Fibroblast of skin of abdomen (primary cell): Measurements from ENCODE around the gene ING3.

Source experiments
- DNase-seq: peaks from one replicate; pipeline ENCODE4 v3.0.0-alpha.2; 2013

The ING3 gene

DNA sequence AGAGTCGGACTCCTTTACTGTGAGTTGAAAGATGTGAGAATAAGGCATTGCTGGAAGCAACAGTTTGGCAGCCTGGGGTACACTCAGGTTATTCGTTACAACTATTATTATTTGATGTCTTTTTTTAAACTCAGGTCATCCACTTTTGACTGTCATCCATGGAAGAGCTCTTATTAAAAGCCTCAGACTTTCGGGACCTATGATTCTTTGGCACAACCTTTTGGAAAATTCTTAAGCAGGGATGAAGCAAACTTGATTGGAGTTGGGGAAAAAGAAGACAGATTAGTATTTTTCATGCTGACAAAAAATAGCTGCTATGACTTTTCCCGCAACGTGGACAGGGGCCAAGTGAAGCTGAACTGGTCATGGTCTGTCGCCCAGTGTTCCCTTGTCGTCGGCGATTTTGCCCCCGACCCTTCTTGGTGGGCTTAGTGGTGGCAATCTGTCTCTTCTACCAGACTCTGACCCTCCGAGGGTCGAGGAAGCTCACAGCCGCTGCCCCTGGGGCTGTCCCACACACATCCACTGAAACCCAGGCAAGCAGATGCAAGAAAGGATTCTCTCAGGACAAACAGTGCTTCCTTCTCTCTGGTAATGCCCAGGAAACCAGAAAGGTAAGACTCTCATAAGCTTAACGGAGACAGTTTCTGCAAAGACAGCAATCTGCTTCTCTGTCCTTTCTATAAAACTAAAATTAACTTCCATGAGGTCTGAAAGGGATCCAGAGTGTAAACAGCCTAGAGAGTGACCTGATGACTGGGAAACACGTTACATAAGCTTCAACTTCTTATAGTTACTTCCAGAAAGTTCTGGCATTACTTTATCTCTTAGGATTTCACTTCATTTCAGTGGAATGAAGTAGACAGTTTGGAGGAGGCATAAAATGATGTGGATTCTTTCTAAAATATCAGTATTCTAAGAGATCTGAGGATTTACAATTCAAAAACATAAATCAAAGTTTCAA is 39.0 kb downstream of the ING3 start:
- DNase-seq: no peak

- DNase-seq: no peak
Measured at GRCh38 chr7:120990468-120991118, 40.0 kb downstream of the ING3 start.

DNA sequence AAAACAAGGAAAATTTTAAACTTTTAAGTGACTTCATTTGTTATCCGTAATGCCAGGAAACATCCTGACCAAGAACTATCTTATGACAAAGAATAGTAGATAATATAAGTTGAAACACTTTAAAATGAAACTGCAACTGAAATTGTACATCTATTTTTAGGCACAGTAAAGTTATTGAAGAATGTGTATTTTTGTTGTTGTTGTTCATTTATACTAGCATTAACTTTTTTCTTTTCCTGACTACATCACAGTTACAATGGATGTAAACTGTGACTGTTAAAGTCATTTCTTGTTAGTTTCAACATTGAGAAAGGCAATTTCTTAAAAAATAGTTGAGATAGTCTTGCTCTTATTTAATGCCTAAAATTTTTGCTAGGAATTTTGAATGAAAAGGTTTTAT is 40.6 kb downstream of the ING3 start:
- no peak for DNase-seq

GRCh38 chr7:120991581-120991980 is 41.0 kb downstream of the ING3 start:
- DNase-seq: peak; percentile 86

GRCh38 chr7:120992272-120992964 is 41.8 kb downstream of the ING3 start:
- DNase-seq: no peak

- peak; percentile 50 for DNase-seq
Measured at GRCh38 chr7:120992965-120993494, 42.5 kb downstream of the ING3 start.

DNA sequence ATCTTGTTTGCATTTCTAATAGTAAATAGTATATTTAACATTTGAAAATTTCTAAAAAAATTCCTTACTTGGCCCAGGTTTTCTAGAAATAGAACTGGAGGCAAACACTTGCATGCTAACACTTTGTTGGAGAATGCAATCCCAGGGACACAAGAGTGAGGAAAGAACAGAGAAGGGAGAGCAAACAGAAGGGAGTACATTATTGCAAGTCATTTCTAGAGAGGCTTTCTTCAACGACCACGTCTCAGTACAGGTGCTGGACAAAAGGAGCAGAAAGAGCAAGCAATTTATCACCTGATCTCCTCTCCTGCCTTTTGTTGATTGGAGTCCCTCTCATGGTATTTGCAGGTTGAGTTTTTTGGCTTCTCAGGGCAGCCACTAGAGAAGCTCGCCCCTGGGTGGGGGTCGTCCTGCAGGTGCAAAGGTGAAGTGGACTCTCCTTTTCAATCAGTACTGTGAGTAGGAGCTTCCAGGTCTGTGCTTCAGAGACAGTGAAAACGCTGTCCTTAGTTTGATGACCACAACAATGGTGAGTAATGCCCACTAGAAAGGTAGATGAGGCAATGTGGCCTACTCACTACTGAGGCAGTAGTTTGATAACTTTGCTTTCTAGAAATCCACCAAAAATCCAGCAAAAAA is 43.1 kb downstream of the ING3 start:
- DNase-seq: peak; percentile 39

GRCh38 chr7:120994512-120995410 is 44.2 kb downstream of the ING3 start:
- DNase-seq: no peak

- DNase-seq: no peak
Measured at GRCh38 chr7:120995654-120996053, 45.1 kb downstream of the ING3 start.

- DNase-seq: peak; percentile 95
Measured at GRCh38 chr7:120996333-120996987, 45.9 kb downstream of the ING3 start.

- DNase-seq: no peak
Measured at GRCh38 chr7:120996988-120997345, 46.4 kb downstream of the ING3 start.

DNA sequence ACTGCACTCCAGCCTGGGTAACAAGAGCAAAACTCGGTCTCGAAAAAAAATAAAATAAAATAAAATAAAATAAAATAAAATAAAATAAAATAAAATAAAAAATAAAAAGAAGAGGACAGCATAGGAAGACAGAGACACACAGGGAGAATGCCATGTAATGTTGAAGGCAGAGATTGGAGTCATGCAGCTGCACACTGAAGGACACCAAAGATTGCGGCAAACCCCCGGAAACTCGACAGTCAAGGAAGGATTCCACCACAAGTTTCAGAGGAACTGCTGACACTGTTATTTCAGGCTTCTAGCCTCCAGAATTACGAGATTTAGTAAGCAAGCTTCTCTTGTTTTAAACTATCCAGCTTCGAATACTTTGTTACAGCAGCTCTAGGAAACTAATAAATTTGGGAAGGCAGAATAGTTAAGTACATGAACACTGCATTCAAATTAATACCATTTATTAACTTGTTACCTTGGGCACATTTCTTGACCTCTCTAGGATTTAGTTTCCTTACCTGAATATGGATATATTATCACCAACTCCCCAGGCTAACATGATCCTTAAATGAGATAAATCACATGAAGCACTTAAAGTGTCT is 47.4 kb downstream of the ING3 start:
- no peak for DNase-seq

DNA sequence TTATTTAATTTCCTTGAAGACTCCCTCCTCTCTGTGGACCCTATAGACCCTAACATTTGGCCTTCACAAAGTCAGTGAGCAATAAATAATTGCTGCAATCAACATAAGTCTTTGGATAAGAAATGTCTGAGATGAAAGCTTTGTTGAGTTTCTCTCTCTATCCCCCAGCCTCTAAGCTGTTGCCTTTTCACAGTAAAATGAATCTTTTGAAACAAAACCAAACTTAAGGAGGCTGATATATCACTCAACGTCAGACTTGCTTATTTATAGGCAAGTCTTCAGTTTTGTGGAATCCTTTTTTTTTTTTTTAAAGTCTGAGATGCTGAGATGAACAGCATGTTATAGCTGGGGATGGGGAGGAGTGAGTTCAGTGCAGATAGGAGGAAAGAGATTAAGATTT is 47.9 kb downstream of the ING3 start:
- no peak for DNase-seq

GRCh38 chr7:120998996-120999565 is 48.5 kb downstream of the ING3 start:
- no peak for DNase-seq

DNA sequence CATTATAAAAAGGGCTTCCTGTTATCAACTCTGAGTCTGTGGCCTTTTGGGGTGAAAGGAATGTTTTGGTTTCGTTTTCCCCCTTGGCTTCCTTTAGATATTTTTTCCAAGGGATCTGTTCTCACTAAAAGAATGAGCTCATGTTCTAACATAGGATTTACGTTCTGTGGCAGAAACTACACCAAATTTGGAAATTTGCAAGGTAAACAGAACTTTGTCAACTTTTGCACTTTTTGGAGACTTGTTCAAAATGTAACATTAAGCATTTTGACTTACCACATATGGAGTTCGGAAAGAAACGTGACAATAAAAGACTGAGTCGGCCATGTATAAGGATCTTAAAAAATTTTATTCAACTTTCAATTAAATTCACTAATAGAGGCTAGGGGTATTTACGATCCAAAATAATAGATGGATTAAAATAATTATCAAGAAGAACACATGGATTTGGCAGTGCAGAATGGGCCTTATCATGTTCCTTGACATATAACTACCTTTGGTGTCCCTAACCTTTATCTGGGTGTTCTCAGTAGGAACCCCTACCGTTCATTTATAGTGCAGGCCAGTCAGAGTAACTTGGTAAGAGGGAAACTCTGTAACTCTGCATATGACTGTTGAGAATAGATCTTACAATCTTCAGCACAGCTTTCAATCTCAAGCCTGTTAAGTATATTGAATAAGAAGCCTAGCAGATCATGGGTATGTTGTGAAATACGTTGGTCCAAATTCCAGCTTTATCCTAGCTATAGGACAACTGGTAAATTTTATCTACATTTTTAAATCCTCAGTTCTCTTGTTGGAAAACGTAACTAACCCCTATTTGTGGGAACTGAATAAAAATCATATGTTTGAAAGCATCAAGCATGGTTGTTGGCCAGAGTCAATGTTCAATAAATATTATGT is 49.8 kb downstream of the ING3 start:
- DNase-seq: peak; percentile 63

GRCh38 chr7:121001234-121001906 is 50.8 kb downstream of the ING3 start:
- DNase-seq: no peak

GRCh38 chr7:121002048-121002756 is 51.6 kb downstream of the ING3 start:
- DNase-seq: no peak

GRCh38 chr7:121002757-121003200 is 52.2 kb downstream of the ING3 start:
- DNase-seq: peak; percentile 69
